SH-SY5Y (cell line): ENCODE data around the gene ACMSD.

ENCODE experiments used
- GATA2 ChIP-seq: IDR thresholded peaks from 2 replicates; pipeline ENCODE4 v1.6.1; 2011; ENCODE audit warnings: mild to moderate bottlenecking, low read depth, low read length
- GATA3 ChIP-seq: IDR thresholded peaks from 2 replicates; pipeline ENCODE4 v1.6.1; 2011; ENCODE audit warnings: low read depth, mild to moderate bottlenecking, low read length, moderate library complexity

- no peak for TF ChIP-seq GATA2
- no peak for TF ChIP-seq GATA3
These were observed 106.6 kb downstream of the ACMSD start for GRCh38 chr2:134944975-134945374.
